Mesothelial cell of epicardium (in vitro differentiated cells): Measurements from ENCODE around the gene LRRC10B. TPM values are rescaled to one million over a fixed set of nuclear protein-coding genes. Genes with fewer than 3 reads are reported as not detected.

Source experiments
- DNase-seq, 2 experiments: peaks; one replicate each; pipeline ENCODE4 v3.0.0; 2021; ENCODE audit warnings: low spot score in 2 of 2; ENCODE audit not compliant: unreplicated experiment in 2 of 2
- H3K27ac Mint-ChIP-seq: 2 replicates; pipeline ENCODE4 v1.8.0; 2021; ENCODE audit warnings: mixed read lengths
- H3K27me3 Mint-ChIP-seq: 2 replicates; pipeline ENCODE4 v1.8.0; 2021; ENCODE audit warnings: low read depth, mixed read lengths
- H3K36me3 Mint-ChIP-seq: 2 replicates; pipeline ENCODE4 v1.8.0; 2021; ENCODE audit warnings: mixed read lengths
- H3K4me1 Mint-ChIP-seq: 2 replicates; pipeline ENCODE4 v1.8.0; 2021; ENCODE audit warnings: mixed read lengths
- H3K4me3 Mint-ChIP-seq: 2 replicates; pipeline ENCODE4 v1.8.0; 2021; ENCODE audit warnings: mild to moderate bottlenecking, moderate library complexity, mixed read lengths
- H3K9me3 Mint-ChIP-seq: 2 replicates; pipeline ENCODE4 v1.8.0; 2021; ENCODE audit warnings: mixed read lengths
- total RNA-seq: library from RNA; stranded (reverse); gene quantifications from 3 replicates; pipeline ENCODE4 v1.2.1, GENCODE V29; 2021
- TF ChIP-seq, protein P1 (sequence below): fragments of 200-600 bp; sonication (generic); IDR thresholded peaks from one replicate; pipeline ENCODE4 v1.5.0; 2021; ENCODE audit warnings: antibody characterized with exemption; ENCODE audit not compliant: unreplicated experiment

LRRC10B gene
- total RNA-seq, 1 donor from 2014 or later = 0.16 TPM

DNA sequence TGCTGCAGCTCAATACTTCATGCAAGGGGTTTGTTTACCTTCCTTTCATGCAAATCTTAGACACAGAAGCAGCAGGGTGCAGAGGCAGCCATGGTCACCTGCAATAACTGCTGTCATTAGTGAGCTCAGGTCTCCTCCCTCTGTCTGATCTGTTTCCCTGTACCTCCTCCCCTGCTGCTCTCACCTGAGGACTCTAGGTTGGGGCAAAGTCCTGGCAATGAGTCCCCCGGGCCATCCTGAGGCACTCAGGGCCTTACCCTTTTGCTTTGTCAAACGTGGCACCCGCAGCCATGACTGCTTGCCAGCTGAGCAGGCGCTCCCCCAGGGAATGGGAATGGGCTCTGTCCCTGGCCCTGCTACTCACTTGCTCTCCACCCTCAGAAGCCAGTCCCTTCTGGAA lies 3.9 kb downstream of the LRRC10B start:
- peaks cover 37% of the 10 kb centered on the region for H3K27me3 Mint-ChIP-seq
- H3K4me1 Mint-ChIP-seq = peaks cover 32% of the 10 kb centered on the region
- no peak overlapping the region for H3K27ac Mint-ChIP-seq
- DNase-seq = no peak
- H3K4me3 Mint-ChIP-seq = no peak overlapping the region
- TF ChIP-seq, protein P1, sequence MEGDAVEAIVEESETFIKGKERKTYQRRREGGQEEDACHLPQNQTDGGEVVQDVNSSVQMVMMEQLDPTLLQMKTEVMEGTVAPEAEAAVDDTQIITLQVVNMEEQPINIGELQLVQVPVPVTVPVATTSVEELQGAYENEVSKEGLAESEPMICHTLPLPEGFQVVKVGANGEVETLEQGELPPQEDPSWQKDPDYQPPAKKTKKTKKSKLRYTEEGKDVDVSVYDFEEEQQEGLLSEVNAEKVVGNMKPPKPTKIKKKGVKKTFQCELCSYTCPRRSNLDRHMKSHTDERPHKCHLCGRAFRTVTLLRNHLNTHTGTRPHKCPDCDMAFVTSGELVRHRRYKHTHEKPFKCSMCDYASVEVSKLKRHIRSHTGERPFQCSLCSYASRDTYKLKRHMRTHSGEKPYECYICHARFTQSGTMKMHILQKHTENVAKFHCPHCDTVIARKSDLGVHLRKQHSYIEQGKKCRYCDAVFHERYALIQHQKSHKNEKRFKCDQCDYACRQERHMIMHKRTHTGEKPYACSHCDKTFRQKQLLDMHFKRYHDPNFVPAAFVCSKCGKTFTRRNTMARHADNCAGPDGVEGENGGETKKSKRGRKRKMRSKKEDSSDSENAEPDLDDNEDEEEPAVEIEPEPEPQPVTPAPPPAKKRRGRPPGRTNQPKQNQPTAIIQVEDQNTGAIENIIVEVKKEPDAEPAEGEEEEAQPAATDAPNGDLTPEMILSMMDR = no peak
- H3K36me3 Mint-ChIP-seq = no peaks in the 10 kb centered on the region
- H3K9me3 Mint-ChIP-seq = no peaks in the 10 kb centered on the region

DNA sequence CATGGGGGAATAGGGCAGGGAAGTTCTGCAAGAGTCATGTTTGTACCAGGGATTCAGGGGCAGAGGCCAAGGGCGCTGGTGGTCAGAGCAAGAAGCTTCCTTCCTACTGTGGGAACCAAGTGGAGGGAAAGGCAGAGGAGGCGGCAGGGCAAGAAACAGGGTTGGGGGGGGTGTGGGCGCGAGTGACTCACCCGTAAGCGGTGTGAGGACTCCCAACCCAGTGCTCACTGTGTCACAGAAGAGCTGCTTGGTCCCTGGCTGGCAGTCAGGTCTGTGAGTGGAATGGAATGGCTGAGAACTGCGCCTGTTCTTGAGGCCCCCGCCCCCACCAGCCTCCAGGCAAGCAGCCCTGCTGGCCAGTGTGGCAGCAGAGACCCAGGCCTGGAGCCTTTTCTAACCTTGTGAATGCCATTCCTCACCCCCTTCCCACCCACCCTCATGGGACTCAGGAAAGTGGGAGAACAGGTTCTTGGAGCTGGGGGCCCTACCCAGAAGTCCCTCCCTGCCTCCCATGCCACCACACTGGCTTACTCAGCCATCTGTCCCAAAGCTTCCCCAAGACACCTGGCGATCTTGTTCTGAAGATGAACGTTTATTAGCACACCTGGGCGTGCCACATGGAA lies 4.7 kb downstream of the LRRC10B start:
- H3K9me3 Mint-ChIP-seq = no peaks in the 10 kb centered on the region
- DNase-seq = no peak
- peak overlapping the region; percentile 15 for H3K27ac Mint-ChIP-seq
- TF ChIP-seq, protein P1 = no peak
- peaks cover 27% of the 10 kb centered on the region for H3K4me1 Mint-ChIP-seq
- peaks cover 28% of the 10 kb centered on the region for H3K27me3 Mint-ChIP-seq
- H3K36me3 Mint-ChIP-seq = no peaks in the 10 kb centered on the region
- H3K4me3 Mint-ChIP-seq = no peak overlapping the region

DNA sequence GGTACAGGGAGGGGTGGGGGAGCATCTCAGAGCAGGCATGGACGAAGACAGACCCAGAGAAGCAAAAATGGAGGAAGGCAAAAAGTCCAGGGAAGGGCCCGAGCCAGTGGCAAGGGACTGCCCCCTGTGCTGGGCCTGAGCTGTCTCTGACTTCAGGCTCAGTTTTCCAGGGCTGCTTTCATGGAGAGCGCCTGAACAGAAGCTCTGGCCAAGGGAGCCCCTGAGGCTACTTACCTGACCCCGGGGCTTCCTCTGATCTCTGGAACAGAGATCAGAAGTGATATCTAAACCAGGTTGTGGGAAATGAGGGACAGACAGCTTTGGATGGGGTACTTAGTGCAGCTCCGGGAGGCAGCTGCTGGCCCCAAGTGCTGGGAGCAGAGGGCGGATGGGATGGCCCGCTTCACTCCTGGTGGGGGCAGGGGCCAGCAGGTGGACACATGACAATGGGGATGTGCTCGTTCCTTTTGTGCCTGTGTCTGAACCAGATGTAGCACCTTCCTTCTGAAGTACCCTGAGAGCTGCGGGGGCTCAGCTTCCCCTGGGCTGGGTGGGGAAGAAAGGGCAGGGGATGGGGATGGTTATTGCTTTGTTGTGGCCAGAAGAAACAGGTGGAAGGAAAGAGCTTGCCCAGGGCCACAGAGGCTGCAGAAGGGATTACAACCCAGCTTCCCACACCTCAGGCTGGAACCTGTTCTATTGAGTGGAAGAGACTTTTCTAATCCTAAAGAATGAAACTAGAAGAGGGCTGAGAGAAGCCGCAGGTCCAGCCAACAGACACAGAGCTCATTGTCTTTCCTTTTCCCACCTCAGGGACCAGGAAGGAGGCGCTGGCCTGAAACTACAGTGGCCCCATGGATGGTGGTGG lies 5.7 kb downstream of the LRRC10B start:
- no peak for DNase-seq
- H3K27me3 Mint-ChIP-seq = peaks cover 22% of the 10 kb centered on the region
- no peak overlapping the region for H3K4me3 Mint-ChIP-seq
- no peaks in the 10 kb centered on the region for H3K9me3 Mint-ChIP-seq
- peaks cover 26% of the 10 kb centered on the region for H3K4me1 Mint-ChIP-seq
- no peak overlapping the region for H3K27ac Mint-ChIP-seq
- no peaks in the 10 kb centered on the region for H3K36me3 Mint-ChIP-seq
- TF ChIP-seq, protein P1 = no peak

DNA sequence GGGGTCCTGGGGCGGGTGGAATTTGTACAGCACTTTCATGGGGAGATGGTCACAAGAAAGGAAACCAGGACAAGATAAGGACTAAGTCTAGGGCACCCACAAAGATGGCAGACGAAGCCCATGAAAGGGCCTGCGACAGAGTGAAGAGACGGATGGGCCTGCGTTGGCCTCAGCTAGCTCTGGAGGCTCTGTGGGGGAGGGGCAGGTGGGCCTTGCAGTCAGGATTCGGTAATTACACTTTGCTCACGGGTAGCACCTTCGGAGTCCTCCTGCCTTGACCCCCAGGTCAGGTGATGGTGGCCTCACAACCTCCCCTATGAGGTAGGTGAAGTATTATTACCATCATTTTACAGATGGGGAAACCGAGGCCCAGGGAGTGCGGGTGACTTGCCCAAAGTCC lies 7.1 kb downstream of the LRRC10B start:
- DNase-seq = no peak
- Mint-ChIP-seq H3K4me1 (peaks cover 26% of the 10 kb centered on the region), H3K4me3 (no peak overlapping the region), H3K27me3 (peaks cover 11% of the 10 kb centered on the region), H3K36me3 (no peaks in the 10 kb centered on the region), H3K9me3 (no peaks in the 10 kb centered on the region), H3K27ac (no peak overlapping the region)
- TF ChIP-seq, protein P1 = no peak

DNA sequence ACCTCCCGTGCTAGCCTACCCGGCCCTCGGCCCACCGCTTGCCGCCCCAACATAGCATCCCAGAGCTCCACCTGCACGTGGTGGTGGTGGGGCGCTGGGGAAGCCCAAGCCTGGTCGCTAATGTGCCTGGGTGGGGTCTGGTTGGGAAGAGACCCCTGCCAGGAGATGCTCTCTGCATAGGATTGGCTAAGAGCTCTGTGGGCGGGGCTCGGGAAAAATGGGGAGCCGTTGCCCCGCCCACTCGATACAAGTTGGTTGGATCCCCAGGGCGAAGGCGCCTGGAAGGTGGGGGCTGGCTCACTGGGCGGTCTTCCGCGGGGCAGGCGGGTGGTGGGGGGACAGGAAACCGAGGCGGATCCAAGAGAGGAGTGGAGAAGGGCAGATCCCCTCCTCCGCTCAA lies 7.6 kb downstream of the LRRC10B start:
- no peak for DNase-seq
- Mint-ChIP-seq H3K9me3 (no peaks in the 10 kb centered on the region), H3K36me3 (no peaks in the 10 kb centered on the region), H3K27me3 (peaks cover 7% of the 10 kb centered on the region), H3K4me1 (peaks cover 24% of the 10 kb centered on the region), H3K27ac (no peak overlapping the region), H3K4me3 (no peak overlapping the region)
- TF ChIP-seq, protein P1 = no peak
